Measurements from ENCODE around the gene USO1.

The USO1 gene

DNA sequence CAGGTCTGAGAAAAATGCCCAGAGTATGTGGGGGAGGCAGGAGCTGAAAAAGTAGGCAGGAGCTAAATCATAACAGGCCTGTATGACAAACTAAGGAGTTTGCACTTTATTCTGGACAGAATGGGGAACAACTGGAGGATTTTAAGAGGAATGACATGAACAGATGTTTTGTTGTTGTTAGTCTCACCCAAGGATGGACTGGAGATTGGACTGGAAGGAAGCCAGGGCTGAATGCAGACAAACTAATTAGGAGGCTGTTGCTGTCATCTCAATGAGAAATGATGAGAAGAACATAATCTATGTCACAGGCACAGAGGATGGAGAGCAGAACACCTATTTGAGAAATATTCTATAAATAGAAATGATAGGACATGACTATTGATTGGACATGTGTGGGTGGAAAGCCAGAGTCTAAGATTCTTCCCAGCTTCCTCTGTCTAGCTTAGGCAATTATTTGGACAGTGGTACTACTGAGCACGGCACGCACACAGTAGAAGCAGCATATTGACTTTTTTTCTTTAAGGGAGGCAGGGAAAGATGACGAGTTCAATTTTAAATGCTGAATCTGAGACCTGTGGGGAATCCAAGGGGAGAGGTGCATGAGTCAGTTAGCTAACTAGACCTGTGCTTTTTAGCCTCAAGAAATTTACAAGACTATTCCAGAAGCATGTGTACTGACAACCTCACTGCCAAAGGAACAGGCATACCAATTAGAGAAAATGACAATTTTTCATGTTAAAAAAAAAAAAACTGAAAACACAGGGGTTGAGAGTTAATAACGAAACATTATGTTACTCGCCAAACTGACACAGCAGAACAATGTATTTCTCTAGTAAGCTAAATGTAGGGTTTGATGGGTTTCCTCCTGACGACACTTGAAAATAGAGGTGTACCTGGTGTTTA is 963 bp upstream of the USO1 start:
- TF ChIP-seq SIN3A (IDR thresholded peaks at IDR 0.05; ENCODE audit: borderline replicate concordance, insufficient read depth, low read length) (0 out of 2 replicates have a peak, but pooled peaks have one; percentile 14), TAF1 (IDR thresholded peaks at IDR 0.05; ENCODE audit: borderline replicate concordance, insufficient read depth, low read length) (no peak)

- TF ChIP-seq FOXP2 (optimal IDR thresholded peaks at IDR 0.05; ENCODE audit: borderline replicate concordance, extremely low read depth, extremely low read length, insufficient read depth): peak; percentile 22
- TF ChIP-seq SIN3A (IDR thresholded peaks at IDR 0.05; ENCODE audit: borderline replicate concordance, insufficient read depth, low read length): no peak
These were observed 719 bp downstream of the USO1 start for GRCh38 chr4:75724867-75725724.

- TF ChIP-seq SIN3A (IDR thresholded peaks at IDR 0.05; ENCODE audit: borderline replicate concordance, insufficient read depth, low read length) (no peak), REST (IDR thresholded peaks at IDR 0.05; ENCODE audit: insufficient read depth in 1 of 2, low read depth in 2 of 2, low read length in 2 of 2) (no peak), TAF1 (IDR thresholded peaks at IDR 0.05; ENCODE audit: borderline replicate concordance, insufficient read depth, low read length) (no peak), POLR2AphosphoS5 (IDR thresholded peaks at IDR 0.05; ENCODE audit: low read depth, low read length) (no peak), FOXP2 (optimal IDR thresholded peaks at IDR 0.05; ENCODE audit: borderline replicate concordance, extremely low read depth, extremely low read length, insufficient read depth) (no peak)
These were observed 2.2 kb downstream of the USO1 start for GRCh38 chr4:75726577-75726976.

- no peak for TF ChIP-seq SIN3A (IDR thresholded peaks at IDR 0.05; ENCODE audit: borderline replicate concordance, insufficient read depth, low read length)
- no peak for TF ChIP-seq POLR2AphosphoS5 (IDR thresholded peaks at IDR 0.05; ENCODE audit: low read depth, low read length)
- no peak for TF ChIP-seq TAF1 (IDR thresholded peaks at IDR 0.05; ENCODE audit: borderline replicate concordance, insufficient read depth, low read length)
- no peak for TF ChIP-seq FOXP2 (optimal IDR thresholded peaks at IDR 0.05; ENCODE audit: borderline replicate concordance, extremely low read depth, extremely low read length, insufficient read depth)
- no peak for TF ChIP-seq REST (IDR thresholded peaks at IDR 0.05; ENCODE audit: insufficient read depth in 1 of 2, low read depth in 2 of 2, low read length in 2 of 2)
These were observed 2.7 kb downstream of the USO1 start for GRCh38 chr4:75727073-75727472.

DNA sequence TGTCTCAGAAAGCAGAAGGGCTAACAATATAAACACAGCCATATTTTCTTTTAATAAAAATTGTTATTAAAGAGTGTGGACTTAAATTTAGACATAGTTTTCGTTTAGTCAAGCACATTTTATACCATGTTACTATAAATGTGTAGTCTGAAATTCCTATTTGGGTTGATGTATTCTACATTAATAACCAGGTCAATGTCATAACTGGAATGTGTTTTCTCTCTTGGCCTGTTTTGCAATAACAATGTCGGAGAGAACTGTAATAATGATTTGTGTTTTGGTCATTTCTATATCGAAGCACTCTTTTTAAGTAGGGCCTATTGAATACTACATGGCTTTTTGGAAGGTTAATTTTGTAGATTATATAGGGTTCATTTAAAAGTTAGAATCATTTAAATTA is 5.5 kb downstream of the USO1 start:
- no peak for TF ChIP-seq POLR2AphosphoS5 (IDR thresholded peaks at IDR 0.05; ENCODE audit: low read depth, low read length)
- no peak for TF ChIP-seq FOXP2 (optimal IDR thresholded peaks at IDR 0.05; ENCODE audit: borderline replicate concordance, extremely low read depth, extremely low read length, insufficient read depth)
- no peak for TF ChIP-seq SIN3A (IDR thresholded peaks at IDR 0.05; ENCODE audit: borderline replicate concordance, insufficient read depth, low read length)
- no peak for TF ChIP-seq TAF1 (IDR thresholded peaks at IDR 0.05; ENCODE audit: borderline replicate concordance, insufficient read depth, low read length)
- TF ChIP-seq REST (IDR thresholded peaks at IDR 0.05; ENCODE audit: insufficient read depth in 1 of 2, low read depth in 2 of 2, low read length in 2 of 2): no peak

Measured in PFSK-1 (cell line).